ENCODE measurements around the gene STC2. TPM values are rescaled to one million over a fixed set of nuclear protein-coding genes. Genes with fewer than 3 reads are reported as not detected.

The STC2 gene
- total and polyA plus RNA-seq, 2 of the 8 experiments (the other 6 are each of a cell fraction or from before 2014, with no cell fraction given): 26.4 to 53.1 TPM

- CTCF ChIA-PET (ENCODE audit: partially characterized antibody): interaction anchor here (0.6 to 1.1 kb wide), 5 partner anchors 19 to 407 kb away, joined by 3 to 4 read pairs (median 3); no protein-coding TSS in a partner anchor
- Histone ChIP-seq H2AFZ (ENCODE audit: low read length) (no peak overlapping the region), H3K4me3 (ENCODE audit: extremely low read depth in 1 of 4, insufficient read depth in 2 of 4, low read depth in 3 of 4, low read length in 4 of 4) (no peak overlapping the region), H4K20me1 (replicated peaks in 1 of 2; ENCODE audit: control insufficient read depth in 1 of 2, insufficient read depth in 2 of 2, low read length in 2 of 2) (no peaks in the 10 kb centered on the region), H2BK20ac (ENCODE audit: low read length) (no peak overlapping the region), H2BK5ac (ENCODE audit: low read depth, low read length) (no peak overlapping the region), H3K79me2 (ENCODE audit: control insufficient read depth in 1 of 2, insufficient read depth in 2 of 2, low read length in 2 of 2) (no peaks in the 10 kb centered on the region), H3K56ac (replicated peaks; ENCODE audit: insufficient read length, low read depth, low read length) (no peak overlapping the region), H3K23me2 (ENCODE audit: low read depth, low read length) (no peaks in the 10 kb centered on the region), H3K9me3 (ENCODE audit: insufficient read depth in 2 of 2, low read depth in 1 of 2, low read length in 1 of 2) (no peaks in the 10 kb centered on the region), H3K18ac (ENCODE audit: extremely low read depth, low read length) (peak overlapping the region; percentile 15; the same call in 1 of the 2 replicates), H2AK5ac (ENCODE audit: low read depth, low read length) (no peak overlapping the region), H3K27me3 (replicated peaks in 1 of 4; ENCODE audit: control insufficient read depth in 3 of 4, extremely low read depth in 1 of 4, insufficient read depth in 3 of 4, low read length in 3 of 4) (no peaks in the 10 kb centered on the region), H3K36me3 (ENCODE audit: control insufficient read depth in 2 of 4, insufficient read depth in 4 of 4, low read length in 3 of 4) (no peaks in the 10 kb centered on the region), H3K4me1 (replicated peaks in 1 of 4; ENCODE audit: control insufficient read depth in 3 of 4, insufficient read depth in 4 of 4, low read length in 3 of 4) (peaks cover 0 to 8% (median 4%) of the 10 kb centered on the region in 4 experiments; a peak in 5 of 7 replicates), H2BK15ac (ENCODE audit: low read length) (no peak overlapping the region), H3K79me1 (ENCODE audit: low read depth, low read length) (no peaks in the 10 kb centered on the region), H4K91ac (replicated peaks; ENCODE audit: insufficient read length, low read length) (peak overlapping the region; percentile 47), H3K27ac (ENCODE audit: low read depth, low read length) (no peak overlapping the region), H3K23ac (ENCODE audit: insufficient read length) (no peak overlapping the region), H3K14ac (ENCODE audit: insufficient read length) (no peak overlapping the region), H4K8ac (ENCODE audit: extremely low read depth, insufficient read depth, low read length) (no peak overlapping the region), H3K9ac (replicated peaks in 1 of 4; ENCODE audit: extremely low read depth in 1 of 4, low read depth in 3 of 4, low read length in 3 of 4) (no peak overlapping the region), H2BK120ac (replicated peaks; ENCODE audit: low read depth, low read length) (no peak overlapping the region), H3K4me2 (ENCODE audit: insufficient read depth in 1 of 2, low read depth in 2 of 2, low read length in 2 of 2) (no peak overlapping the region), H2BK12ac (ENCODE audit: low read depth, low read length) (0 out of 2 replicates have a peak overlapping the region, but pooled peaks have one; percentile 5), H4K5ac (ENCODE audit: insufficient read length, low read depth, low read length) (no peak overlapping the region), H3K4ac (replicated peaks; ENCODE audit: insufficient read length, low read depth, low read length) (no peak overlapping the region)
- DNase-seq (ENCODE audit: low read depth in 1 of 2, low spot score in 2 of 2) (no peak), FAIRE-seq (no peak)
- 91% methylated on average over 9 of the region's 9 CpGs; no CpG with 5 or more reads in 1 of the 2 experiments for WGBS, 2 experiments (ENCODE audit: extremely low coverage in 1 of 2, insufficient coverage in 1 of 2, insufficient read length in 1 of 2, insufficient replicate concordance in 2 of 2, low coverage in 1 of 2, low lambda C conversion rate in 2 of 2, missing lambda C conversion rate in 1 of 2)
- POLR2A ChIA-PET (ENCODE audit: partially characterized antibody): interaction anchor here (5.0 kb wide), 1 partner anchor 12 kb away, joined by 44 read pairs; the partner anchor contains the start of gene STC2
- TF ChIP-seq, protein P1, sequence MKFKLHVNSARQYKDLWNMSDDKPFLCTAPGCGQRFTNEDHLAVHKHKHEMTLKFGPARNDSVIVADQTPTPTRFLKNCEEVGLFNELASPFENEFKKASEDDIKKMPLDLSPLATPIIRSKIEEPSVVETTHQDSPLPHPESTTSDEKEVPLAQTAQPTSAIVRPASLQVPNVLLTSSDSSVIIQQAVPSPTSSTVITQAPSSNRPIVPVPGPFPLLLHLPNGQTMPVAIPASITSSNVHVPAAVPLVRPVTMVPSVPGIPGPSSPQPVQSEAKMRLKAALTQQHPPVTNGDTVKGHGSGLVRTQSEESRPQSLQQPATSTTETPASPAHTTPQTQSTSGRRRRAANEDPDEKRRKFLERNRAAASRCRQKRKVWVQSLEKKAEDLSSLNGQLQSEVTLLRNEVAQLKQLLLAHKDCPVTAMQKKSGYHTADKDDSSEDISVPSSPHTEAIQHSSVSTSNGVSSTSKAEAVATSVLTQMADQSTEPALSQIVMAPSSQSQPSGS (IDR thresholded peaks at IDR 0.05; ENCODE audit: low read length): no peak
- TF ChIP-seq YY1 (IDR thresholded peaks at IDR 0.05; ENCODE audit: low read depth, low read length) (no peak), JUN (IDR thresholded peaks at IDR 0.05; ENCODE audit: low read depth, low read length) (no peak), JUND (IDR thresholded peaks at IDR 0.05; ENCODE audit: low read length) (no peak), RBBP5 (IDR thresholded peaks at IDR 0.05; ENCODE audit: borderline replicate concordance, low read depth, low read length) (no peak), CBX5 (IDR thresholded peaks at IDR 0.05; ENCODE audit: low read depth, low read length) (no peak), ZNF274 (IDR thresholded peaks at IDR 0.05; ENCODE audit: borderline replicate concordance, extremely low read depth, low read length) (no peak), PHF8 (conservative IDR thresholded peaks at IDR 0.05; ENCODE audit: low read depth, low read length) (no peak), KDM1A (IDR thresholded peaks at IDR 0.05; ENCODE audit: borderline replicate concordance, low read length) (no peak), RAD21 (IDR thresholded peaks at IDR 0.05 in 1 of 2, conservative IDR thresholded peaks at IDR 0.05 in 1 of 2; ENCODE audit: low read depth in 2 of 2, low read length in 2 of 2) (no peak), SP2 (IDR thresholded peaks at IDR 0.05; ENCODE audit: low read length) (no peak), MAFK (IDR thresholded peaks at IDR 0.05; ENCODE audit: low read depth, low read length) (no peak)
These were observed 12.2 kb upstream of the STC2 start for GRCh38 chr5:173340451-173340850.
